Left cardiac atrium (tissue), 4 donors: ENCODE measurements around the gene KCNMA1. TPM values are rescaled to one million over a fixed set of nuclear protein-coding genes. Genes with fewer than 3 reads are reported as not detected.

Source experiments
- ATAC-seq, 2 donors: fragments of 200-7000 bp; cut with Tn5 transposase; one replicate each; pipeline ENCODE4 v1.9.1; 2020; ENCODE audit warnings: mild to moderate bottlenecking in 2 of 2, moderate library complexity in 2 of 2
- DNase-seq: peaks from one replicate; pipeline ENCODE4 v3.0.0-alpha.2; 2020
- intact Hi-C, 2 donors: fragments of 100-400 bp; cut with DNase I; formaldehyde crosslinking; loops; one replicate each; pipeline versions ENCODE4 v1.14.1 to v1.15.1; 2022 to 2023
- total RNA-seq, 2 donors: library from RNA; stranded (reverse); fragmentation: NEBNext Ultra II Directional; extraction: Animal tissue kit (Norgen Biotek cat#: 25700); gene quantifications; one replicate each; pipeline ENCODE4 v1.2.1, GENCODE V29; 2021
- donor health status: DM: no; HTN: yes; CAD: no.
- donor health status: DM: no; HTN: yes; CAD: no; lungs with severe emphysema.
- donor health status: DM: yes; HTN: yes; CAD: no.
- donor health status: Dilated cardiomyopathy.

Gene KCNMA1
- total RNA-seq, 2 donors from 2014 or later = 4.1 to 5.3 TPM

GRCh38 chr10:77210645-77211044, 427.0 kb downstream of the KCNMA1 start:
- ATAC-seq (no peak), DNase-seq (no peak)
- intact Hi-C loops = no loop called here

DNA sequence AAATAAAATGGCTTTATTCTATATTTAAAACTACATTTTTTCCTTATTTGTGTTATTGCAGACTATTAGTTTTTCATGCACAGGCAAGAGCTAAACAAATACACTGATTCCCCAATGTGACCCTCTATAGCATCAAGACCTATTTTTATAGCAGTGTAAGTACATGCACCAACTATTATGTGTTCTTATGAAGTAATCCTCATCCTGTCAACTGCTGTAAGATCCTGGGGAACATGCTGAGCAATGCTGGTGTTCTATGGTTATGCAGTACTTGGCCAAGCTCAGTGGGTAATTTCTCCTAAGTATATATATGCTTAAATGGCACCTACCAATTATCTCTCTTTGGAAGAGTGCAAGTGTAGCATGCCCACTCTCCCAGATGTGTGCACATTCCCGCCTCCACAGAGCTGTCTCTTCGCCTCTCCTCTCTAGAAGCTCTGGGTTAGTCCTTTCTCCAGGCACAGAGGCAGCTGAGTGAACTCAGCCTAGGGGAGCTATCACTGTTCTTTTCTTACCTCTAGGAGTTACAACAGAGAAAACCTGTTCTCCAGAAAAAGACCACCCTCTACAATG, 428.8 kb downstream of the KCNMA1 start:
- ATAC-seq = no peak
- intact Hi-C loops = no loop called here
- no peak for DNase-seq

DNA sequence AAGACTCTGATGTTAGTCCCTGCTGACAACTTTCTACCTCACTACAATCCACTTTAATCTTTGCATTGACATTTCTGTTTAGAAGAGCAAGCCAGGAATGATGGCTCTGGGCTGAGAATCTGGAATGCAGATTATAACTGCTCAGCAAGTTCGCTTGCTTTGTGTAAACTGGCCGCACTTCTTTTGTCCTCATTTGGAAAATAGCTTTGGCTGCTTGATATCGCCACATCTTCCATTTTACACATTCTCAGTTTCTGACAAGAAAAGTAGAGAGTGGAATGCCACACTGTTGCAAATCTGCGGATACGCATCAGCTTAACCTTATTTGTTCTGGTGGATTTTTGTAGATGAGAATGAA, 429.8 kb downstream of the KCNMA1 start:
- intact Hi-C loops = no loop called here
- DNase-seq = no peak
- no peak for ATAC-seq

- no peak for DNase-seq
Observed at GRCh38 chr10:77207182-77207827, 430.3 kb downstream of the KCNMA1 start.

DNA sequence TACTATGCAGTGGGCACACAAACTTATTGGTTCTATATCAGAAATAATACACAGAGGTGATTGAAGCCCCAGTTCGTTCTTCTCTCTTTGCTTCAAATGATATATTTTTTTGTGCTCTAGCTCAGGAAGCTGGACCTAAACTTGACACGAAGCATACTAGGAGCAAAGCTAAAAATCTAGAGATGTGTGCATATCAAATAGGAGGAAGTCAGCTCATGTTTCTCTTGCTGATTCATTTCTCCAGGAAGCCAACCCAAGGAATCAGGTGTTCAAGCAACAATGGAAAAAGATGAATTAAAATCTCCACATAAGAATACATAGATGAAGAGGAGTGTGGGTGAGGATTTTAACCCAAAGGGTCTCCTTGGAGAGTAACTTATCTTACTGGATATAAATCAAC, 432.5 kb downstream of the KCNMA1 start:
- ATAC-seq = no peak
- intact Hi-C loops = no loop called here
- no peak for DNase-seq

More at GRCh38 chr10:77207182-77207827, 430.3 kb downstream of the KCNMA1 start:
- ATAC-seq = no peak
- intact Hi-C loops = no loop called here

DNA sequence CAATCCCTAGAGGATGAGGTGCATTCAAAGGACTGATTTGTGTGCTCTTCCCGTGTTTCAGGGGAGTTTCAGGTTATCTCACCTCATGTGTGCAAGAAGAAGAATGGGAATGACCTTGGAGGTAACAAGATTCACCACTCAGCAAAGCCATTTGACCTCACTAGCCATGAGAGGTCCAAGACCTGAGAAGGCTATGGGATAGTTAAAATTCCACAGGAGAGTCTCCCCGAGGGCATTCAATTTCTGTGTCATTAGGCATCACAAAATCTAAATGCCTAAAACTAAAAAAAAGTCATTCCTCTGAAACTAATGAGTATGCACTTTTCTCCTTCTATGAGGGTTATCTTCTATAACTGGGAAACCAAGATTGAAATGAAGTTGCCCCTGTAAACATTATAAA, 433.4 kb downstream of the KCNMA1 start:
- intact Hi-C loops = no loop called here
- no peak for DNase-seq
- ATAC-seq = no peak

DNA sequence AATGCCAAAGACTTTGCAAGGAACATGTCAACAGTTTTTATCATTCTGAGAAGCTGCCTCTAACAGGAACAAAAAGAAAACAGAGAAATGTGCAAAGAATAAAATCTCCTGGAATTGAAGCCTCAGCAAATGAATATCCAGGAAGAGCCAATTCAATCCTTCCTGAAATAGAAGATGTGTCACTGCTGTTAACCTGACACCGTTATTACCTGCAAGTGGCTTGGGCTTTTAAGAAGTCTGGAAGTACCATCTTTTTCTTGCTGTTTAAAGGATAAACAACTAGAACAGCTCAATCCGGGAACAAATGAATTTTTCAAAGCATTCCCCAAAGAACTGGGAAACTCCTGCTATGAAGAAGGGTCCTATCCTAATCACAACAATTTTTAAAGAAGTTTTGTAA, 434.8 kb downstream of the KCNMA1 start:
- ATAC-seq = no peak
- intact Hi-C loops = no loop called here
- DNase-seq = no peak

GRCh38 chr10:77201135-77202106, 436.2 kb downstream of the KCNMA1 start:
- no peak for DNase-seq
- intact Hi-C loops = no loop called here
- no peak for ATAC-seq

DNA sequence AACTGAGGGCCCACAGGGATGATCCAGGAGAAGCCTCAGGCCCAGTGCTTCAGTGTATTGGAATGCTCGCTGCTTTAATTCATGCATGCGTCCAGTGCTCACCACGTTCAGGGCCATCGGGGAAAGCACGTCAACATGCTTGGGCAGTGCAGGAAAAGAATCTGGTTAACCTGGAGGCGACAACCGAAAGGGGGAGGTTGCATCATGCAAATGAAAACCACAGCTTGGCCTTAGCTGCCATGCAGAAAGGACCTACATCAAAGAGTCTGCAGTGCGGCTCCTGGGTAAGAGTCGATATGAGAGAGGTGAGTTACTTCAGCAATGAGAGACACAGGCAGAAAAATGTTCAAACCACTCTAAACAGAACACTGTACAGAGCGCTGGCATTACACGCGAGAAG, 440.1 kb downstream of the KCNMA1 start:
- intact Hi-C loops = no loop called here

DNA sequence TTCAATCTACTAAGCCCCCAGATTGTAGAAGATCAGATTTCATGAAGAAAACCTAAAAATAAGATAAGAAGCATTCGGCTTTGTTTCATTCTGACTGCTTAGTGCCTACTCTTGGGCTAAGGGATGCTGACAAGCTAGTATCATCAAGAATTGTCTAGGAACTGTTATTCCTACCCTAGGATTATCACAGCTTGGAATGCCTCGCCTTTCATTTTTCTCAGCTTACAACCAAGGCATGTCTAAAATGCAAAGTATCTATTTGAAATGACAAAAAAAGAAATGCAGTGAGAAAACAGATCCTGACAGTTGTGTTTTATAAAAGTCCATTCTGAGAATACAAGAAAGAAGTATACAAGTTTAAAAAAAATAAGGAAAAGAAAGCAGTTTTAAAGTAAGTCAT, 441.0 kb downstream of the KCNMA1 start:
- no peak for ATAC-seq
- intact Hi-C loops = no loop called here
- DNase-seq = no peak

More for the DNA sequence above, 440.1 kb downstream of the KCNMA1 start:
- no peak for ATAC-seq
- no peak for DNase-seq

DNA sequence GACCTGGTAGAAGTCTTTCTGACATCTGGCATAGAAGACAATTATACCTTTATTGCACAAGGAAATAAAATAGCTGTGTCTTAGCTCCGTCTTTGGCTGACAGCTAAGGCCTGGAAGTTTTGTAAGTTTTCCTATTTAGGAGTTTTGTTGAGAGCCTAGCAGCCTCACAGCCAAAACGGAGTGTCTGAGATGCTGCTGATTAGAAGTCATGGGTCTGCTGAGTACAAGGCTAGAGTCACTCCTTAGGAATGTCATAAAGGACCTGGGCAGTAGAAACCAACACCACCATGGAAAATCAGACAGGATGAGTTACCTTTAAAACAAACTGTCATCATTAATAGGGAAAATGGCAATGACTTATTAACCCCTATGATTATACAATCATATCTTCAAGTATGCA, 442.5 kb downstream of the KCNMA1 start:
- no peak for ATAC-seq
- no peak for DNase-seq
- intact Hi-C loops = no loop called here

DNA sequence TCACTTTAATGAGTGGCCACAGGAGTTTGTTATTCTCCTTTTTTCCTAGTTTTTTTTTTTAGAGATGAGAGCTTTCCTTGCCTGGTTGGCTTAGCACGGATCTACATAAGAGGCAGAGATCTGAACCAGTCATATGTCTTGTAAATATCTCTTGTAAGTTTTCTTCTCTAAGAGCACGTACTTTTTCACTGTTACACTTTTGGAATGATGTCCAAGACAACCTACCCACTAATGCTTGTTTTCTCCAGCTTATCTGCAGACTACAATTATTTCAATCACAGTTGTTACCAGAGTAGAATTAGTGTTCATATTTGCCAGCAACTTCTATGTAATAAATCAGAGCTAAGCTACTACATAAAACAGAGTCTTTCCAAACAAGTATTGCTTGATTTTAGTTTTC, 444.6 kb downstream of the KCNMA1 start:
- intact Hi-C loops = no loop called here
- DNase-seq (no peak), ATAC-seq (no peak)

GRCh38 chr10:77192402-77192801, 445.2 kb downstream of the KCNMA1 start:
- no peak for DNase-seq
- ATAC-seq = no peak

DNA sequence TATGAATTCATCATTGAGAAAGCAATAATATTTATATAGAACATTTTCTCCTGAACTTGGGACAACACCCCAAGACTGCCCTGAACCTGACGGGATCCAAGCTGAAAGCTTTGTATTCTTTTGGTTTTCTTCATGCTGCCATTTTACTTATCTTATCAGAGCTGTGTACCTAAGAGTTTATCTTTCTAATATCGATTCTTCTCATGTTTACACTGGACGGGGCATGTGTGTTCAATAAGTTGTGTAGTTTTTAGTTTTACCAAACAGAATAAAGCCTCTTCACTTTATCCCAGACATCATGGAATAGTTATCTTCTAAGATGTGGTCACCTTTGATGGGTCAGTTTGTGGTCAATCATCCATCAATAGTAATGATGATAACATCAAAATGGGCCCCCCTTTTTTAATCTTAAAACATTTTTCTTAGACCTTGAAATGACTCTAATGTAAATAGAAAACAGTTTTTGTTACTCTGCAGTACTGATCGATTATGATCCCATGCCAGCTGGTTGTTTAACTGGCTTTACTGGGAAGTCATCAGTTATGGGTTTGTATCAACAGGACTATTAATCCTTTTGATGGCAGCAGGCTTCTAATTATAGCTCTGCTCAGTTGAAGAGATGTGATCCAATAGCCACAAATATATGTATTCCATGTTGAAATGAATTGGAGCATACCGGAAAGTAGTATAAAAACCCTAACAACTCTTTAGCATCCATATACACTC, 446.1 kb downstream of the KCNMA1 start:
- intact Hi-C loops = no loop called here
- DNase-seq = no peak
- no peak for ATAC-seq

More at GRCh38 chr10:77192402-77192801, 445.2 kb downstream of the KCNMA1 start:
- intact Hi-C loops = no loop called here

DNA sequence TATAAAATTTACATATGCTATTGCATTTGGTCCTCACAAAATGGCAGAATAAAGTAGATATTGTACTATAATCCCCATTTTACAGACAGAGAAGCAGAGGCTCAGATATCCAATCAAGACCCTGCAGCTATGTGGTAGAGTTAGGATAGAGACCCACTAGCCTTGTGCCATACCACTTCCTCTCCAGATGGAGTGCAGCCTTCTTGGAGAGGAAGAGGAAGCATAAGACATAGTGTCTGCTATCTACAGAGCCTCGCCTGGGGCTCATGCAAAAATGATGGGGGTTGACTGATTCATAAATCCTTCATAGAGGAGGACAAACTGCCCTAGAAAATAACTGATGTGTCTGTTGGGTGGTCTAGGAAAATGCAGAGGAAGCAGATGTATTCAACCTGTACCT, 447.3 kb downstream of the KCNMA1 start:
- intact Hi-C loops = no loop called here
- ATAC-seq = no peak

DNA sequence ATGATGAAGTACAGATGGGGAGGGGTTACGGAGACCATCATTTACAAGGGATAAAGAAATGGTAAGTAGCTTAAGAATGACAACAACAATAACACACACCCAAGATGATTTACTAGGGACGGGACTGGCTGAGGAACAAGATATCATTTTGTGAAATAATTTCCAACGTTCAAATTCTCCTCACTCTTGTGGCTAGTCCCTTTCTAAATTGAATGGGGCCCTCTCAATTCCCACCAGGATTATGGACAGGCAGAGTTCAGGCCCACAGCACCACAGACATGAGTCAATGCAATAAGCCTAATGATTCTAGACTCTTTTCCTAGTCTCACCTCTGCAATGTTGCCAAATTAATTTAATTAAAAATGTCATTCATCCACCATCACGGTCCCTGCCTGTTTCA, 448.1 kb downstream of the KCNMA1 start:
- ATAC-seq (no peak), DNase-seq (no peak)
- intact Hi-C loops = no loop called here

More for the DNA sequence above, 447.3 kb downstream of the KCNMA1 start:
- no peak for DNase-seq

GRCh38 chr10:77189075-77189474, 448.5 kb downstream of the KCNMA1 start:
- intact Hi-C loops = no loop called here
- DNase-seq (no peak), ATAC-seq (no peak)

DNA sequence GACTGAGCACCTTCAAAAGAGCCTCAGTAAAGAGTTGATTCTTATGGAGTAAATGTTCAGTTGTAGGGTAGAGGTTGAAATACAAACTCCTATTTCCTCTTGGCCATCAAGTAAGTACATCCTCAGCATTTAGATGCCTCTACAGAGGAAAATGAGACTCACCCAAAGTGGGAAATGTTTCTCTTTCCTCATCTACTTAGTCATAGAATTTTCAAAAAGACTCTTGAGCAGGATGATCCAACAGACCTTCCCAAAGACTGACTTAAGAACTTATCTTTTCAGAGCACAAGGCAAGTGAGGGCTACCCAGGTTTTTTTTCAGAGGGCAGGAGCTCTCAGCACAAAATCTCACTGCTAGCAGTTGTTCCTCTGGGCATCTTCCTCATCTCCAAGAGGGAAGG, 449.1 kb downstream of the KCNMA1 start:
- intact Hi-C loops = no loop called here
- no peak for DNase-seq
- no peak for ATAC-seq

GRCh38 chr10:77188000-77188395, 449.6 kb downstream of the KCNMA1 start:
- no peak for ATAC-seq
- intact Hi-C loops = no loop called here
- DNase-seq = no peak
